Retina (tissue), 1 donor: ENCODE data around the gene GPR148.

Experiments
- DNase-seq: peaks from one replicate; pipeline ENCODE4 v3.0.0-alpha.2; 2016

Gene GPR148

DNA sequence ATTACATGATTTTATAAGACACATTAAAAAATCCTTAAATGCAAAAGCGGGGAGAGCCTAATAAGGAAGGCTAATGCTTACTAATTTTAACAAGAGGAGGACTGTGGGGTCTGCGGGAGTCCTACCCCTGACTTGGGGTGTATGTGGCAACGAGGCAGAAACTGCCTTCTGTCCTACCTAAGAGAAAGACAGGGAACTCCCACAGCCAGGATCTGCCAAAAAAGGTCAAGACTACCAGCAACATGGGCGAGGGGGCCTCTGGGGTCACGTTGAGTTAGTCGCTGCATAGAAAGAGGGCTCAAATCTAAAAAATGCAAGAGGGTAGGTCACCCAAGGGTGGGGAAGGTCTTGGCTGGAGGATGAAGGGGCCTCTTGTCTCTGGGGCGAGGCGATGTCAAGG, 25.9 kb downstream of the GPR148 start:
- DNase-seq: no peak

DNA sequence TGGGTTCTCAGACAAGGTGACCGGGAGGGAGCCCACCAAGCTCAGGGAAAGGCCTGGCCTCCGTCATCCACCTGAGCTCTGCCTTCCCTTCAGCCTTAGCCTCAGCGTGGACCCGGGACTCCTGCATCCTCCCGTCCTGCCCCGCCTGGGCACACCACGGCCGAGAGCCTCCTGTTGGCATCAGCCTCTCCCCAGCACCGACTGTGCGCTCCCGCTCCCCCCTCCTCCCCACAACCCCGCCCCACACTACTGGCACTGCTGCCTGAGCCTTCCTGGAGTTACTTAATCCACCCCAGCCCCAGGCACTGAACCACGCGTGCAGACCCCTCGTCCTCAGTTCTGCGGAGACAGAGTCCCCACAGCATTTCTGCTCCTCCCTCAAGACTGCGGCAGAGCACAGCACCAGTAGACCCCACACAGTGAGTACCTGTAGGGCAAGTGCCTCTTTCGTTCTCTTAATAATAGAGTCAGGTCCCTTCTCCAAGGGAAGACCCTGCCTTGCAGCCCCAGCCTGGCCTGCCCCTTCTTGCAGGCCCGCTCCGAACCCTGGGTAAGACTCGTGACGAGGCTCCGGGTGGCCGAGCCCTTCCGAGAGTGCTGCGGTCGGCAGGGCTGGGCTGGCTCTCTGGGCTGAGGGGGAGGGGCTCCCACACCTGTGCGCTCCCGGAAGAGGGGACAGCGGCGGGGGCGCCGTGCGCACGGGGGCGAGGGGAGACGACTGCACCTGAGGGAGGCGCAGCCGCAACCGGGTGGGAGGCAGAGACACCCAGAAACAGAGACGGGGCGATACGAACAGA, 26.6 kb downstream of the GPR148 start, which contains the start of gene AMER3:
Gene AMER3 (plus strand): TSS at position 285 of the 797 bp plus-strand sequence. CDS start 6,533 bp downstream, outside the sequence.
- peak; percentile 83 for DNase-seq

DNA sequence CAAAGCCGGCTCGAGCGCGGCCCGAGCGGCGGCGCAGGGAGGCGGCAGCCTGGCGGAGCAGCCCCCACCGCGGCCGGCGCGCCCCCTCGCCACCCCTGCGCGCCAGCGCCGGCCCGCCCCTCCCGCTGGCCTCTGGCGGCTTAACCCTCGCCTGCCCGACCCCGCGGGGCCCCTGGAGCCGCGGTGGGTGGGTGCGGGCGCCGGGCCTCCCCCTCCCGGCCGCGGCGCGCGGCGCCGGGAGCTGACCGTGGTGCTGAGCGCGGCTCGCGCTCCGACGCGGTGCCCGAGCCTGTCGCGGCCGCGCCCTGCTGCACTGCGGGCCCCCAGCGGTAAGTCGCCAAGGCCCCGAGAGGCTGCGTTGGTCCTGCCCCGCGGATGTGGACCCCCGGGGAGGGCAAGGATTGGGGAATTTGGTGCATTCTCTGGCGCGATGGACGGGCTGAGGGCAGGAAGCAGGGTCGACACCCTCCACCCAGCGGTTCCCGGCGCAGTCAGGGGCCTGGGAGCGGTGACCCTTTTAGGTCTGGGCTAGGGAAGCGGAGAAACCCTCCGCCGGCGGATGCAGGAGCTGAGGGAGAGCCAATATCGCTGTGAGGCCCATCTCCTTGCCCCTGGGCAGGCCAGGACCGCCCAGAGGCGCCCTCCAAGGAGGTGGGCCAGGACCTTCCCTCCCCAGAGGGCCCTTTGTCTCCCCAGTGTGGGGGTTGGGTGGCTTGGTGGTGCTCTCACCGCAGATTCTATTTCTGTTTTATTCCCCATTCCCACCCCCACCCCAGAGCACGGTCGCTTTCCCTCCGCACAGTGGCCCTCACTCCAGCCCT, 27.4 kb downstream of the GPR148 start:
- DNase-seq: peak; percentile 84

DNA sequence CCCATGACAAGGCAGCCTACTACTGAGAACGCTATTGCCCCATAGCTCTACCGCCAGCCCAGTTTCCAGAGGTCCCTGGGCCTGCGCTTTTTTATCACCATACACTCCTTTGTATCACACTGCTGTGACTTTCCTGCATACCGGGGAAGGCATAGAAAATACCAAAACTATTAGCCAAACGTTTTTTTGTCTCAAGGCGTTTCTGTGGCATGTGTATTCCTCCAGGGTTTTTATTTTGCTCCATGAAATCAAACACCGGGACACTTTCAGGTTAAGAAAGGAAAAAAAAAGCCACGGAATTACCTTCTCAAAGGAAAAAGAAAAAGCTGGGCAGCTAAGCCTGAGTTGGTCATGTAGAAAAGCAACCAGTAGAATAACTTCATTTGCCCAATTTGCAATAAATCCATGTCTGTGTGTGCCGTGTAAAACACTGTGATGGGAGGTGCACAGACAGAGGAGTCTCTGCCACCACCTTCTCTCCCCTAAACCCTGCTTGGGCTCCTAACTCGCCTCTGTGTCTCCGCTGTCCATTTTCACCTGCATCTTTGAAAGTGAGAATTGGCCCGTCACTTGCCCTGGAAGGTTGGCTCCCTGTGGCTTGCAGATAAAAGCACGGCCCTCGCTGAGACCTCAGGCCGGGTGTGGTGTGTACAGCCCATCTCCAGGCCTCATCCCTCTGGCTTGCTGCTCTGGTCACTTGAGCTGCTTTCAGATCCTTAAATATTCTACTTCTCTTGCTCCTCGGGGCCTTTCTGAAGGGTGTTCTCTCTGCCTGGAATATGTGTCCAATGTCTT, 28.2 kb downstream of the GPR148 start:
- DNase-seq: no peak

DNA sequence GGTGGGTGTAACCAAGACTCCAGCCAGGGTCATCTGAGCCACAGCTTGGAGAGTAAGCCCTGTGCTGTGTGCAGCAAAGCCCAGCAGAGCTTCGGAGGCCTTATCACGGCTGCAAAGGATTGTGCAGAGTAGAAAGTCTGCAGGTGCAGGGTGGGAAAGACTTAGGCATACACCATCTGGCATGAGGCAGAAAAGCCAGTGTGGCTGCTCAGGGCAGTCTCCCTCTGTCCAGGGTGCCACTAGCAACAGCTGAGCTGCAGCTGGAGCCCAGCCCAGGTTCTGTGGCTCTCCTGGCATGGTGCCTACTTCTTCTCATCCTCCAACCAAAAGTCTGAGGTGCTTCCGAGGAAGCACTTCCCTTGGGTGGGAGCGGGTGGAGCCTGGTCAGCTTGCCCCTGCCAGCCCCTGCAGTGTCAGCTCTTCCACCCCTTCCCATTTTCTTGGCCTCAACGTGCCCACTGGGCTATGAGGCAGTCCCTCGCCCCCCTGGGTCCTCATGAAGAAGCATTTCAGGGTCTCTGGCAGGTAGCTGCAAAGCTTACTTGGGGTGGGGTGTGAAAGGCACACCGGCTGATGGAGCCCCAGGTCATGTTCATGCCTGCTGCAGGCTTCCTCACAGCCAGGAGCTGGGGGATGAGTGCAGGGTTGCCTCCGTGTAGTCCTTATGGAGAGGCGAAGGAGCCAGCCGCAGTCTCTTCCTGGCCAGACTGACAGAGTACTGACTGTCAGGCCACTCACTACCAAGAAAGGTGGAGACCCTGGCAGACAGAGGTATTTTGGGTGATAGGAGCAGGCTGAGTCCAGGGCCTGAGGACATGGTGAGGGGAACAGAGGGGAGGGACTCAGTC, 31.3 kb downstream of the GPR148 start:
- DNase-seq: no peak

DNA sequence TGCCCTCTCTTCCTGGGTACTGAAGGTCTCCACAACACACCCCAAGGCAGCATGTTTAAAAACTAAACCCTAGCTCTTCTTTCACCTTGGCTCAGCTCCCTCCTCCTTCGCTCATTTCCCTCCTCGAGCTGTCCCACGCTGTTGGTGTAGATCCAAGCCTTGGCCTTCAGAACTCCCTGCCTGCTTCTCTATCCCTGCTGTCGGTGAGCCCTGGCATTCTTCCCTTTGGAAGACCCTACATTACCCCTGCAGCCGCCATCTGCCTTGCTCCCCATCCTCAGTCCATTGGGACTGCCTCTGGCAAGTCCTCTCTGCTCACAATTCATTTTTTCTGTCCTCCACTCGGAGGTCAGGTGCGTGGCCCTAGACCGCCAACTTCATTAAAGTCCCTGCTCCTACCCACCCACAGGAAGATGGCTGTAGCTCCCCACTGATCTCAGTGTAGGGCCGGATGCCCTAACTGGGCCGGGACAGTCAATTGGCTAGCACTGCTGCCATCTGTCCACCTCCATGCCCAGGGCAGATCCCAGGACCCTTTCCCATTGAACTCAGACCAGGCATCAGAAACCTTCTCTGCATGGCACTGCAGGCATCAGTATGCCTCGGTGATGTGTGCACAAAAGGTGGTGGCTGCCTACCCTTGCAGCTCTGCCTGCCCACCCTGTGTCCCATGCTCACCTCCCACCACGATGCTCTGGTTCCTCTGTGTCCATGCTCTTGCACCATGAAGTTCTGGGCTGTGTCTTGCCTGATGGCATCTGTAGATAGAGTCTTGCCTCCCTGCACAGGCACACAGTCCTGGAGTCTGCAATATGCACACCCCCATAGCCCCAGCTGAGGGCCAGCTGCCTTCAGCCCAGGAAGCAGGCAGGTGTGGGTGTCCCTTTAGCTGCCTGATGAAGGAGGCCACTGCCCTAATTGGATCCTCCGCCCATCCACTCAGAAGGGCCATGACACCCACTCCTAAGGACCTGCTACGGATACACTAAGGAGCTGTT, 32.2 kb downstream of the GPR148 start:
- DNase-seq: no peak

DNA sequence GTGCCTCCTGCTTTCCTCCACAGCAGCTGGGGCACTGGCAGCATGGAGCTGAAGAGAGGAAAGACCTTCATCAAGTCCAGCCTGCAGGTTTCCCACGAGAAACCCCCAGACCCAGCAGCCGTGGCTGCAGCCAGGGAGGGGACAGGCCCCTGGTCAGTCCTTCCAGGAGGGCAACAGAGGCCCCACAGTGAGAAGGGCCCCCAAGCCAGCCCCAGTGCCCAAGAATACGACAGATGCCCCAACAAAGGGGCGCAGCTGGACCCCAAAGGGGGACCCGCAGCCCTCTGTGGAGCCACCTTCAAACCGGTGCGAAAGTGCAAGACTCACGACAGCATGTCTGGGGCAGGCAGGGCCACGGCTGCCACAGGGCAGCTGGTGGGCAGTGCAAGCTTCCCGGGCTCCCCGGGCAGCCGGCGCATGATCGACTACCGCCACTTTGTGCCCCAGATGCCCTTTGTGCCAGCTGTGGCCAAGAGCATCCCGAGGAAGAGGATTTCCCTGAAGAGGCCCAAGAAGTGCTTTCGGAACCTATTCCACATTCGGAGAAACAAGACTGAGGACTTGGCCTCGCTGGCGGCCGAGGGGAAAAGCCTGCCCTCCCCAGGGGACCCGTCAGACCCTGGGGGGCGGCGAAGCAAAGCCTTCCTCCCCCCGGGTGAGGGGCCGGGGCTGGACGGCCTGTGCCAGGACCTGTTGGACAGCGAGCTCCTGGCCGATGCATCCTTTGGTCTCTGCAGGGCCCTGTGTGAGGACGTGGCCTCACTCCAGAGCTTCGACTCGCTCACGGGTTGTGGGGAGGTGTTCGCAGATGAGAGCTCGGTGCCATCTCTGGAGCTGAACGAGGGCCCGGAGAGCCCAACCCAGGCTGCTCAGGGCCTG, 33.4 kb downstream of the GPR148 start:
- no peak for DNase-seq

DNA sequence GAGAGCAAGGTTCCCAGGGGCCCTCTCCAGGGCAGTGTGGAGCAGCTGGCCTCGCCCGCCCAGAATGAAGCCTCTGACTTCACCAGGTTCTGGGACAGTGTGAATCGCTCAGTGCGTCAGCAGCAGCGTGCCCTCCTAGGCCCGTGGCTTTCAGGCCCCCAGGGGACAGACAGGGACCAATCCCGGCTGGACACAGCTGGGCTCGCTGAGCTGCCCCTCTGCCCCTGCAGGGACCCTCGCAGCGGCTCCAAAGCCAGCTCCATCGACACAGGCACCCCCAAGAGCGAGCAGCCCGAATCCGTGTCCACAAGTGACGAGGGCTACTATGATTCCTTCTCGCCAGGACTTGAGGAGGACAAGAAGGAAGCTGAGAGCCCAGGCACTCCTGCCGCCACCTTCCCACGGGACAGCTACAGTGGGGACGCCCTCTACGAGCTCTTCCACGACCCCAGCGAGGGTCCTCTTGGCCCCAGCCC, 34.1 kb downstream of the GPR148 start:
- DNase-seq: no peak

DNA sequence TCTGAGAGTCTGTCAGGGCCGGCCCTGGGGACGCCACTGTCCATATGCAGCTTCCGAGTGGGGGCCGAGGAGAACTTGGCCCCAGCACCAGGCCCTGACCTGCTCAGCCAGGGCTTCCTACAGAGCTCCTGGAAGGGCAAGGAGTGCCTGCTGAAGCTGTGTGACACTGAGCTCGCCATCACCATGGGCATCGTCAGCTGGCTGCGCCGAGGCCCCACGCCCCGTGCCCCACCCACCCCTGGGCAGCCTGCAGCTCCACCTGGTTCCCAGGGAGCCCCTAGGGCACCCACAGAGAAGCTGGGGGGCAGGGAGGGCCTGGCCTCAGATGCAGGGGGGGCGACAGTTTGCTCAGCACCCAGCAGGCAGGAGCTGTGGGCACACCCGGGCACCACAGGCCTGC, 34.5 kb downstream of the GPR148 start:
- no peak for DNase-seq

DNA sequence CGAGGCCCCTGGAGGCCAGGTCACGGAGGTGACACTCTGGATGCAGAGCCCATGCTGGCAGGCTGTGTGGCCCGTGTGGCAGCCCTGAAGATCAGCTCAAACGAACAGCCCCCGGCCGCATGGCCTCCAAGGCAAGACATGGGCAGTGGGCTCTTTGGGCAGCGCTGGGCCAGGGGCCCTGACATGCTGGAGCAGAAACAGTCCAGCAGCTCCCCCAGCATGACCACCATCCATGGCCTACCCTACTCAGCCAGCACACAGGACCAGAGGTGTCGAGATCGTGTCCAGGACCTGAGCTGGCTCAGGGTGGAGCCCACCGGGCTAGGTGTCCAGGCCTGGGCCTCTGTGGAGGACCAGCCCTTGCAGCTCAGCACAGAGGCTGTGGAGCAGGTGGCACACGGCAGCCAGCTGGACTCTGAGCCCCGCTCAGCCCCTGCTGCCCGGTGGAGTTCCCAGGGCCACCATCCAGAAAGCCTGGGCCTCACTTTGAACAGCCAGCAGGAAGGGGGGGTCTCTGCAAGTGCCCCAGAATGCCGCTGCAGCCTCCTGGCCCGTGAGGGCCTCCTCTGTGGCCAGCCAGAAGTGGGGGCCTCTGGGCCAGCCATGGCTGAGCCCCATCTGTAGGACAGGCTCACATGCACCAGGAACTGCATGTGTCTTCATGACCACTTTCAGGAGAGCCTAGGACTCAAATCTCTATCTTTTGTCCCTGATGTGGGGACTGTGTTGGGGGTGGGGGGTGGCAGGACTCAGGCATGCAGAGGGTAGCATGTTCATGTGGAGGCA, 35.4 kb downstream of the GPR148 start:
- no peak for DNase-seq

DNA sequence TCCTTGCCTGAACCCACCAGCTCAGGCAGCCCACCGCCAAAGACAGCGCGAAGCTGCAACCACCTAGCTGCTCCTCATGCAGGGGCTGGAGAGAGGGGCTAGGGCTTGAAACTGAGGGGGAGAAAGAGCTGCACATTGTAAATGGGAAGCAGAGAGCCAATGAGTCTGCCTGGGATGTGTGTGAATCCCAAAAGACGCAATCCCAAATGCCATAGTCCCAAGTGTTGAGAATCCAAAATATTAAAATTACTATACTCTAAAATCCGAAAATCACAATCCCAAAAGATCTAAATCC, 35.9 kb downstream of the GPR148 start:
- no peak for DNase-seq

DNA sequence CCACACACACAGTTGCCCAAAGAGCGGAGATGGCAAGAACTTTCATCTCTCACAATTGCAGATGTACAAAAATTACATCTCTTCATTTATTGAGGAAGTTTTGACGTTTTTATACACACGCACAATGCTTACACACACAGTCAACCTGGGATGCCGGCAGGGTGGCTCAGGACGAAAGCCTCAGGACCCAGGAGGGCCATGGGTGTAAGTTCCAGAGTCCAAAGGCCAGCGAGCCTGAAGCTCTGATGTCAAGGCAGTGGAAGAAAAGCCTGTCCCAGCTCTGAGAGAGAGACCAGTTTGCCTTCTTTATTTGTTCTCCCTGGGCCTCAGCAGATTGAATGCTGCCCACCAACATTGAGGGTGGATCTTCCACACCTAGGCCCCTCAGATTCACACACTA, 36.6 kb downstream of the GPR148 start:
- DNase-seq: no peak

DNA sequence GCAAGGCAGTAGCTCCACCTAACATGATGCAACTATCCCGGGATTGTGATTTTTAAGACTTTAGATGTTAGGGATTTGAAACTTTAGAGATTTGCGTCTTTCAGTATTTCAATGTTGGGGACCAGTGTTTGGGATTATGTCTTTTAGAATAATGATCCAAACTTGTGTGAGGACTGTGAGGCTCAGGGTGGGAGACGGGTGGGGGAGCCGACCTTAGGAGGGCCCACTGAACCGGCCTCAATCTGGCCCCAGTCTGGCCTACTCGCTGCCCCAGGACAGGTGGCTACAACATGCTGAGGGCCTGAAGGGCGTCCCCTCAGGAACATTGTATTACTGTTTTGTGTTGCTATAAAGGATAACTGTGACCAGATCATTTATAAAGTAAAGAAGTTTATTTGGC, 37.2 kb downstream of the GPR148 start:
- no peak for DNase-seq

DNA sequence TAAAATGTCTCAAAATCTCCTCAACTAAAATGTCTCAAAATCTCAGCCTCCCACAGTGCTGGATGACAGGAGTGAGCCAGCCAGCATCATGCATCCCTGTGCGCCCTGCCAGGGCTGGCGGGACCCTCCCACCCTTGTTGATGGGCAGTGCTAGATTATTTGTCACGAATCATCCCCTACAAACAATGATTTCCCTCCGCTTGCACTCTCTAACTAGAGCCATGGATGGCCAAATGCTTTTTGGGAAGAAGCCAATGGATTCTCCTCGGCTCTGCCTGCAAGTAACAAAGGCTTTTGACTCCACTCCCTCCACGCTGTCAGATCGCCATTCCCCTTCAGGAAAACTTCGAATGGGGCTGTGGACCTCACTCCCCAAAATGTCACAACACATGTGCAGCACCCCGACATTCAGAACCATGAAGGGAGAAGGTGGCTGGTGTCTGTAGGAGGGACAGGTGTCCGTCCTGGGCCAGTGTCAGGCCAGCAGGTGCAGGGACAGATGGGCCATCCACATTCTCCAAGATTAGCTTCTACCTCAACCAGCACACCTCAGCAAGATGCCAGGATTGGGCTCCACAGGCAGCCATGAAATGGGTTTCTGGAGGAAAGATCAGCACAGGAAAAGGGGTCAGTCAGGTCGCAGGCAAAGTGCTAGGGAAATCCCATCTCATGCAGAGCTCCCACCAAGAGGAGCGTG, 38.0 kb downstream of the GPR148 start:
- no peak for DNase-seq

DNA sequence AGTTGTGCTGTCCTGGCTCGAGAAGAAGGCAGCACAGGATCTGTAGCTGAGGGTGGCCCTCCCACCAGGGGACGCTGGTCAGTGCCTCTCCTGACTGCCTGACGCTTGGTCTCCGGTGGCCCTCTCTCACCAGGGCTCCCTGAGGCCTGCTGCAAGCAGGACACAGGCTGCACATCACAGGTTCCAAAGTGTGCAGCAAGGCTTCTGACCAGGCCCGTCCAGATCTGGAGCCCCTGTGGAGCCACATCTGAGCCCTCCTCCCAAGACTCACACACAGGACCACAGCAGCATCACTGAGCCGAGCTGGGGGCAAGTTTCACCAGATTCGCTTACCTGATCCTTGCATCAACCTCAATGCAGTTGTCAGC, 38.5 kb downstream of the GPR148 start:
- no peak for DNase-seq

DNA sequence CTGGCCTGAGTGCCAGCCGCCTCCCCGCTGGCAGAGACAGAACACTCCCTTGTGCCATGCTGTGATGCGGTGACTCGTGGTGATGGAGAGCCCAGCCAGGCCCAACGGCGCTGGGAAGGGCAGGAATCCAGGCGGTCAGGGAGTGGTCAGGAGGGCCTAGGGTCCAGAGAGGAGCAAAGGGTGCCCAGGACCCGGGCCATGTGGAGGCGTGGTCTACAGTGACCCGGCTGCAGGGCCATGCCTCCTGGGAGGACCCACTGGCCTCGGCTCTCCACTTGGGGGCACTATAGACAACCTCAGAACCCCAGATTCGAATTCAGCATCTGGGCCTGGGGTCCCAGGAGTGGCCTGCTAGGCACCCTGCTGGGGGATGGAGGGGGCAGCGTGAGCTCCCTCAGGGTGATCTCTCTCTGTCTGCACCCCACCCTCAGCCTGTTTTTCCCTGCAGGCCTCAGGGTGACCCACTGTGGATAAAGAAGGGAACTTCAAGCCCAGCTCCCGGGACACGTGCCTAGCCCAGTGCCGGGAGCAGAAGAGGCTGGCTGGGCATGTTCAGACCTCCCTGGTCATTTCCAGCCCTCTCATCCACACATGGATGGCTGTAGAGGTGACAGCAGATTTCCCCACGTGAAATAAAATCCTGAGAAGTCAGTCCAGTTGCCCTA, 39.5 kb downstream of the GPR148 start:
- no peak for DNase-seq

DNA sequence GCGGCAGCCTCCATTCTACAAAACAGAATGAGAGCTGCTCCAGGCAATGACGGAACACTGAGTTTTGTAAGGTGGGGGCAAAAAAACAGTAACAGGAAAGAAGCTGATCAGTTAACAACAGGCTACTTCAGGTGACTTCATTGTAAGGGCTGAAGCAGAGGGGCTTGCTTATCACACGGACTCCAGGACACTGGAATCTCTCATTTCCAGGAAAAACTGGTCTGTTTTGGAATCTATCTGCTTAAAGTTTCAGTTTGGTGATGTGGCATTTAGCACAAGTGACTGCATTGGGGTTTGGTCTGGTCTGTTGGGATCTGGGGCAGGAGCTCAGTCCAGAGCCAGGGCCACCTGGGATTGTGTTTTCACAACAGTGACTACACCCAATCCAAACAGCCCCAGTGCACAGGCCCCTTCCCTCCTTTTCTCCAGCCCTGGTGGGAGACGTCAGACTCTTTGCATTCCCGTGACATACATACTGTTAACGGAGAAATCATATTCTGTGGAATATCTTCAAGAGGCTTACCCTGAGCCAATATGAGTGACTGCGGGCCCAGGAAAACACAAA, 40.6 kb downstream of the GPR148 start:
- no peak for DNase-seq

DNA sequence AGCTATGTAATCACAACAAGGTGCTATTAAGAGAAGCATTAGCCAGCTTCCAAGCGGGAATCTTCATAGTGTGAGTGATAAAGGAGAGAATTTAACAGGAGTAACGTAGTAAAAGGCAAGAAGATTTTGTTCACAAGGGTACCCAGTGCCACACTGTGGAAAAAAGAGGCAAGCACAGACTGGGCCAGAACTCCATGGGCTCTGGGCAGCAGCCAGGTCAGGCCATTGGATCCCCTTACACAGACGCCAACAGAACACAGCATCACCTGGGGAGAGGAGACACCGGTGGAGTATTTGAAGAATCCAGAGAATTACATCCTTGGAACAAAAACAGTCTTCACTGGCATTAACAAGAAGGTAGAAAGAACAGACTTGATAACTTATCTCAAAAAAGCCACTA, 47.7 kb downstream of the GPR148 start:
- no peak for DNase-seq
